Rectal smooth muscle tissue (tissue), 1 donor: ENCODE measurements around the gene LRRC2.

Source experiments
- H3K27ac ChIP-seq: one replicate; pipeline ENCODE4 v1.7.0; 2013; ENCODE audit warnings: low read depth, low read length, inconsistent platforms
- H3K27me3 ChIP-seq: one replicate; pipeline ENCODE4 v1.7.0; 2013; ENCODE audit warnings: low read length; ENCODE audit not compliant: control insufficient read depth, insufficient read depth
- H3K36me3 ChIP-seq: one replicate; pipeline ENCODE4 v1.7.0; 2013; ENCODE audit warnings: low read length; ENCODE audit not compliant: control insufficient read depth, insufficient read depth
- H3K4me1 ChIP-seq: one replicate; pipeline ENCODE4 v1.7.0; 2013; ENCODE audit warnings: low read length; ENCODE audit not compliant: control insufficient read depth, insufficient read depth
- H3K4me3 ChIP-seq: one replicate; pipeline ENCODE4 v1.7.0; 2013; ENCODE audit warnings: low read length
- H3K9ac ChIP-seq: one replicate; pipeline ENCODE4 v1.7.0; 2013; ENCODE audit warnings: low read length

LRRC2 gene

GRCh38 chr3:46468753-46469600, 97.1 kb downstream of the LRRC2 start:
- H3K27me3 ChIP-seq, result peaks cover 2% of the 10 kb centered on the region
- no peak overlapping the region for H3K9ac ChIP-seq
- H3K27ac ChIP-seq, result no peak overlapping the region
- no peaks in the 10 kb centered on the region for H3K36me3 ChIP-seq
- H3K4me3 ChIP-seq, result no peak overlapping the region
- no peaks in the 10 kb centered on the region for H3K4me1 ChIP-seq

DNA sequence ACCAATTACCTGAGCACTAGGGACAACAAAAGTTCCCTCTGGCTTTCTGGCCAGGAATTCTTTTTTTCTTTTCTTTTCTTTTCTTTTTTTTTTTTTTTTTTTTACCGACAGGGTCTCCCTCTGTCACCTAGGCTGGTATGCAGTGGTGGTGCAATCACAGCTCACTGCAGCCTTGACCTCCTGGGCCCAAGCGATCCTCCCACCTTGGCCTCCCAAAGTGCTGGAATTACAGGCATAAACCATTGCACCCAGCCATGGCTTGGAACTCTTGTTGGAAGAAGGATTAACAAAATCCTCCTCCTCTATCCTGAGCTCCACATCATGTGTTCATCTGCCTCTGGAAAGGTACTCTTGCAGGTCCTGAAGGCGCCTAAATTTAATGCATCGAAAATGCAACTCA, 98.5 kb downstream of the LRRC2 start:
- Histone ChIP-seq H3K27me3 (peaks cover 2% of the 10 kb centered on the region), H3K27ac (no peak overlapping the region), H3K4me1 (no peaks in the 10 kb centered on the region), H3K36me3 (no peaks in the 10 kb centered on the region), H3K9ac (no peak overlapping the region), H3K4me3 (no peak overlapping the region)

- no peak overlapping the region for H3K27ac ChIP-seq
- H3K36me3 ChIP-seq, result no peaks in the 10 kb centered on the region
- H3K27me3 ChIP-seq, result peaks cover 2% of the 10 kb centered on the region
- no peak overlapping the region for H3K4me3 ChIP-seq
- no peak overlapping the region for H3K9ac ChIP-seq
- no peaks in the 10 kb centered on the region for H3K4me1 ChIP-seq
Observed at GRCh38 chr3:46466871-46467403, 99.2 kb downstream of the LRRC2 start.

GRCh38 chr3:46466273-46466672, 99.8 kb downstream of the LRRC2 start:
- no peaks in the 10 kb centered on the region for H3K4me1 ChIP-seq
- H3K9ac ChIP-seq, result no peak overlapping the region
- H3K27ac ChIP-seq, result no peak overlapping the region

More at GRCh38 chr3:46466273-46466672, 99.8 kb downstream of the LRRC2 start:
- no peaks in the 10 kb centered on the region for H3K36me3 ChIP-seq
- H3K27me3 ChIP-seq, result peaks cover 2% of the 10 kb centered on the region
- no peak overlapping the region for H3K4me3 ChIP-seq
